Hematopoietic multipotent progenitor cell treated with erythropoietin and hydrocortisone succinate and interleukin-3 and kit ligand, for 17 days (in vitro differentiated cells): ENCODE measurements around the gene NAA50.

Experiments
- DNase-seq: peaks from one replicate; pipeline ENCODE4 v3.0.0-alpha.2; 2015; ENCODE audit warnings: low spot score

The NAA50 gene

DNA sequence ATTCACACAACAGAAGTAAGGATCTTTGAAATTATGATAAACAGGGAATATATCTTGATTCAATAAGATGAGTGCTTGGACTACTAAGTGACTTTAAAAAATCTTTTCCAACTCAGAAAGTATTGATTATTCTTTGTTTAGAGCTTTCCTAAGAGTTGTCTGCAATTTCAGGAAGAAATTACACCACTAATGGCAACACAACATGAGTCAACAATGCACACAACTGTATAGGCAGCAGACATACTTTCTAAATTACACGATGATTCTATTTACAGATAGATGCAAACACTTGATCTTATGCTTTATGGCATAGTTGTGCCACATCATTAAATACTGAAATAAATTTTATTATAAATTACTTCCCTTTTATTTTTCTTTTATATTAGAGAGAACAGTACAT is 4.4 kb downstream of the NAA50 start:
- DNase-seq = no peak

DNA sequence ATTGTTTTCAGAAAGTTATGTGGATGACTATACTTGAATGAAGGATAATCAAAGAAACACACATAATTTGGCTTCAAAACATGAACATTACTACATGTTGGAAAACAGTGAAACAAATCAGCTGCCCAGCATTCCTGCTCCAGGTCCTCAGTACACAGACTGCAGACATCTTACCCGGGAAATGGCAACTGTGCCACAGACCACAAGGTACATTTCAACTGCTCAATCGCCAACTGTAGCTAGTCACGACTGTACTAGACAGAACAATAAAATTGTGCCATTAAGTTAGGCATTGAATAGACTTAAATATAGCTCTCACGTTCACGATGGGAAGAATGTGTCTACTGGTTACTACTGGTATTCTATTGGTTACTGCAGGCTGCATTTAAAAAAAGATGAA is 5.0 kb downstream of the NAA50 start:
- no peak for DNase-seq

DNA sequence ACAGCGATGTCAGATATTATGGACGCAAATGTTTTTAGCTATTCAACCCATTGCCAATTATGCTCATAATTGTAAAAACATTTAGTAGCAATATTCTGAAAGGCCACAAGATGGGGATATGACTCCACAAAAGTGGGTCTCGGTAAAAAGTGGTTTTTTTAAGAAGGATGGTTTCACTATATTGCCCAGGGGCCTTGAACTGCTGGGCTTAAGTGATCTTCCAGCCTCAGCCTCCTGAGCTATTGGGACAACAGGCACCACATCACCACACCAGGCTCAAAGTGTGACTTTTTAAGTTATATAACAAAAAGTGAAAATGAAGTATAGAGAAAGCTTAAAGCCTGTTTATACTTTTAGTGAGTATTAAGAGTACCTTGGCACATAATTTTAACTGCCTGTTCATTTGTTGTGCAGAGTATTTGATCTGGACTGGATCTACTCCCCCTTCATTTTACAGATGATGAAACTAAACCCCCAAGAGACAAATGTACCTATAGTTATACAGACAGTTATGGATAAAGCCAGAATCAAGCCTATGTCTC is 9.4 kb downstream of the NAA50 start:
- DNase-seq = peak; percentile 84

DNA sequence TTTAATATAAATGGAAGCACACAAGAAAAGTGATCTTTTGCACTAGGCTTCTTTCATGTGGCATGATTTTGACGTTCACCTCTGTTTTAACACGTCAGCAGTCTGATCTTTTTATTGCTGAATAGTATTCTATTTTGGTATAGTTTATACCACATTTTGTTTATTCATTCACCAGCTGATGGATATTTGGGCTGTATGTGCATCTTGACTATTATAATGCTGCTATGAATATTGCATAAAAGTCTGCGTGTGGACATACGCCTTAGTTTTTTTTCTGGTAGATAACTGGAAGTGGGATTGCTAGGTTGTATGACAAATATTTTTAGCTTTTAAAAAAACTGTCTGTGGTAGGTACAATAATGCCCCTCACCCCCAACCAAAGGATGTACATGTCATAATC is 14.4 kb downstream of the NAA50 start:
- DNase-seq = no peak

DNA sequence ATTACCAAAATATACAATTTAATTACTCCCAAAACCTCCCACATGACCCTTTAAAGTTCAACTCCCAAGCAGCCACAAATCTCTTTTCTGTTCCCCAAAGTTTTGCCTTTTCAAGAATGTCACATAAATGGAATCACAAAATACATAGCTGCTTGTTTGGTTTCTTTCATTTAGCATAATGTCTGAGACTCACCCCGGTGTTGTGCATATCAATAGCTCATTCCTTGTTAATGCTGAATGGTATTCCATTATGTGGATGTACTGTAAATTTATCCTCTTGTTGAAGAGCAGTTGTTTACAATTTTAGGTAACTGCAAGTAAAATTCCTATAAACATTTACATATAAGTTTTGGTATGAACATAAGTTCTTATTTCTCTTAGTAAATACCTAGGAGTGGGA is 15.5 kb downstream of the NAA50 start:
- DNase-seq = no peak

DNA sequence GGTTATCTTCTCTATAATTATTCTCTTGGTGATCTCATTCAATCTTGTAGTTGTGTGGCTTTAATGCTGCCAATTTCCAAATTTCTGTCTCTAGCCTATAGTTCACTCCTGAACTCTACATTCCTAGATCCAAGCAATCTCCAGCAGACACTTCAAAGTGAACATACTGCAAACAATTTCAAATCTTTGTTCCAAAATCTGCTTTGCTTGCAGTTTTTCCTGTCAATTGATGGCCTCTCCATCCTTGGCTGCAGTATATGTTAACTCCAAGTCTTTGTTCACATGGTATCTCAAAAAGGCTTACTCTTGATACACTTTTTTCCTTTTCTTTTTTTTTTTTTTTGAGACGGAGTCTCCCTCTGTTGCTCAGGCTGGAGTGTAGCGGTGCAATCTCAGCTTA is 17.4 kb downstream of the NAA50 start:
- DNase-seq = no peak

DNA sequence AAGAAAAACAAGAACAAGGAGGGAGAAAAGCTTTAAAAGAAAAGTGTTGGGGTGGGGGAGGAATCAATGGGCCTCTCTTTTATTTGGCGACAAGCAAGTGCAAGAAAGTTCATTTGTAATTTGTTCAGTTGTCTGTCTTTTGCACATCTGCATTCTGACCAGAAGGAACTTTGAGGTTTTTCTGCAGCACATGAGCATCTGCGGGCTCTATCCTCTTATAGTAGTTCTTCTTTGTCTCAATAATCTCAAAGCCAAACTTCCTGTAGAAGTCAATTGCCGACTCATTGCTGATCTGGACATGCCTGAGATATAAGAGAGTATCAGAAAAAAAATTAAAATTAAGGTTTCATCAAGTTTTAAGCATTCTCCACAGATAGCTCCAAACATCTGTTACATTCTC is 24.4 kb downstream of the NAA50 start:
- no peak for DNase-seq

DNA sequence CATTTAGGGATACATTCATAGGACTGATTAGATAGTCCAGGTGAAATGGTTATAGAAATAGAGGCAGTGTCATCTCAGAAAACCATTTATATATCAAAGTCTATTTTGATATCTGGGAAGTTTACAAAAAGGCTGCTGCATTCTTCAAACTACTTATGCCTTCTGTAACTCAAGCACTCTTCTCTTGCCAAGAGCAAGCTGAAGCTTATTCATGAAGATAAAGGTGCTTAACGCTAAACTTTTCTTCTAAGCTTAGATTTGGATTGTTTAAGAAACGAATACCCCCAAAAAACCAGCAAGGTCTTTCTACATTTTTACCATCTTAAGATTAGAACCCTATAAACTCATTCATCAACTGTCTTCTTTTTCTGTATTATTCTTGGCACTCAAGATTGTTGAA is 26.3 kb downstream of the NAA50 start:
- DNase-seq = no peak

DNA sequence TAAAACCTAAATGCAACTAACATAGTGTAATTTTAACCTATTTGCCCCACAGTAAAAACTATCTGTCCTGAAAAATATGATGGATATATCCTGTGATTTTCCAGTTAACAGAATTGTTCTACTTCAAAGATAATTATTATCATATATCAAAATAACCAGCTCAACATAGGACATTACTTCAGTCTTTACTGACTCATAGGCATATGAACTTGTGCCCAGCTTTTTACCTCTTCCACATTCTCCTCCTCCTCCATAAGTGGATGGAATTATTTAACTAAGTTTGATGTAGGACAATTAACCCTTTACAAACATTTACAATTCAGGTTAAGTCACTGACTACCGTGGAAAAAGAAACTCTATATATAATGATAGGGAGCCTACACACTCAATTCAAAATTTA is 26.8 kb downstream of the NAA50 start:
- no peak for DNase-seq

DNA sequence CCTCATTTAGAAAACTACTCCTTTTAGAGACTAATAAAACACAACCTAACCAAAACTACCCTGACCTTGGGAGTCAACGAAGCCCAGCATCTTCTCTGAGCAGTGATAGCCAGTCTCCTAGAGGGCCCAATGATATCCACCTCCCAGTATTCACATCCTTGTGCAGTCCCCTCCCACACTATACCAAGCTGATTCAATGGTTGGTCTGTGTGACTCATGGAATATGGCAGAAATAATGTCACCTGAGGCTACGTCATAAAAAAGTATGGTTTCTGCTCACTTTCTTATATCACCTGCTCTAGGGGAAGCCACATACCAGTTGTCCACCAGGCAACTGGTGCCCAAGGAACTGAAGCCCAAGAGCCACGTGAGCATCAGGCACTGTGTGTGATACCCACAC is 28.2 kb downstream of the NAA50 start:
- no peak for DNase-seq

DNA sequence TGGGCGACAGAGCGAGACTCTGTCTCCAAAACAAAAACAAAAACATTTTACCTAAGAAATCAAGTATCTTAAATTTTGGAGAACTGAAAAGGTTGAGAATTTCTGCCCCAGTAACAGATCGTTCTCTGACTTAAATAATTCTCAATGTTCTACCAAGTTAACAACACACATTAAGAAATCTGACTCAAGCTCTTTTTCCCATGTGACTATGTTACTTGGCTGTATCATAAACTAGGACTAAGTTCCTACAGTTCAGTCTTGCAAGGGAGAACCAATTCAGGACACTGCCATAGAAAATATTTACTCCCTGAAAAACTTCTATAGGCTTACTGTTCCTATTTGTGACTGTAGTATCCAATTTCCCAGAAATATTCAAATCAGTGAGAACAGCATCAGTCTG is 28.7 kb downstream of the NAA50 start:
- DNase-seq = no peak

DNA sequence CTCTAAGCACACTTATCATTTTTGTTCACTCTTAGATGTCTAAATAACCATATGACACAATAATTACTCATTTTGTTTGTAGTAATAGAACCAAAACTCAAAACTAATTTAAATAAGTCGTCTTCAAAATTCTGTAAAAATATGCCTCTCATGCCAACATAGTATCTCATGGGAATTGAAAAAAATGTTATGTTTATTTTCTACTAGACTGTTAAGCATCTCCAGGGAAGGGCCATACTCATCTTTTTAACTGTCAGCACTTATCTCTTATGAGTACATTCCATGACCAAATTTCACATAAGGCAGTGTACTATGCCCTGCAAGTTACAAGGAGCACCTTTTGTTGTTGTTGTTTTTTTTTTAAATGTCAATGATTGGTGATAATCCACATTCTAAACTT is 31.3 kb downstream of the NAA50 start:
- no peak for DNase-seq

DNA sequence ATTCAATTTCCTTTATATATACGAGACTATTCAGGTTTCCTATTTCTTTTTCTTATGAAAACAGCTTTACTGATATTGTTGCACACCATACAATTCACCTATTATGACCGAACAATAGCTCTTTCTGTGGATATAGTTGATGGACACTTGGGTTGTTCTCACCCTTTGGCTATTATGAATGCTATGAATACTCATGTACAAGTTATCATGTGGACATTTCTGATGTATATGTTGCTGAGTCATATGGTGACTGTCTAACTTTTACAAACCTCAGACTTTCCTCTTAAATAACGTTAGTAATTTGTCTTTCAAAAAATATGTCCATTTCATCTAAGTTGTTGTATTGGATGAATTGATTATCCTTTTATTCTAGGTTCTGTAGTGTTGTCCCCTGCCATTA is 33.9 kb downstream of the NAA50 start:
- no peak for DNase-seq

DNA sequence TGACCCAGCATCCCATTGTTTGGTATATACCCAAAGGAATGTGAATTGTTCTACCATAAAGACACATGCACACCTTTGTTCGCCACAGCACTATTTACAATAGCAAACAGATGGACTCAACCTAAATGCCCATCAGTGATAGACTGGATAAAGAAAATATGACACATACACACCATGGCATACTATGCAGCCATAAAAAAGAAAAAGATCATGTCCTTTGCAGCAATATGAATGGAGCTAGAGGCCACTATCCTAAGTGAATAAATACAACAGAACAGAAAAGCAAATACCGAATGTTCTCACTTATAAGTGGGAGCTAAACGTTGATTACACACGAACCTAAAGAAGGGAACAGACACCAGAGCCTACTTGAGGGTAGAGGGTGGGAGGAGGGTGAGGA is 38.2 kb downstream of the NAA50 start:
- DNase-seq = no peak

DNA sequence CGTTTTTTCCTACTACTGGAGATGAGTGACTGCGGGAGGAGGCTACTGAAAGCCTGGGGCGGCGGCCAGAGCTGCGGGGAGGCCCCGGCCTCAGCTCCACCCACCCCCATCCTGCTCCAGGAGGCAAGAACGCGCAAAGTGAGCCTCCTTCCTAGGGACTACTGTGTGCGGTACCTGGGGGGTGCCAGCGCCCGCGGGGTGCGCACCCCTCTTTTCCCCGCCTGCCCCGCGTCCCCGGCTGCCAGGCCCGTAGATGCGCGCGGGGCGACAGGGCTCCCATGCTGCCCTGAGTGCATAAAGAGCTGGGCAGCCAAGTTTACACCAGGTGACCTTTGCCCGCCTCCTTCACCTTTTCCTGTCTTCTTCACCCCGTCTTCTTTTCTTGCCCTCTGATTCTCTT is 47.1 kb downstream of the NAA50 start:
- DNase-seq = no peak

DNA sequence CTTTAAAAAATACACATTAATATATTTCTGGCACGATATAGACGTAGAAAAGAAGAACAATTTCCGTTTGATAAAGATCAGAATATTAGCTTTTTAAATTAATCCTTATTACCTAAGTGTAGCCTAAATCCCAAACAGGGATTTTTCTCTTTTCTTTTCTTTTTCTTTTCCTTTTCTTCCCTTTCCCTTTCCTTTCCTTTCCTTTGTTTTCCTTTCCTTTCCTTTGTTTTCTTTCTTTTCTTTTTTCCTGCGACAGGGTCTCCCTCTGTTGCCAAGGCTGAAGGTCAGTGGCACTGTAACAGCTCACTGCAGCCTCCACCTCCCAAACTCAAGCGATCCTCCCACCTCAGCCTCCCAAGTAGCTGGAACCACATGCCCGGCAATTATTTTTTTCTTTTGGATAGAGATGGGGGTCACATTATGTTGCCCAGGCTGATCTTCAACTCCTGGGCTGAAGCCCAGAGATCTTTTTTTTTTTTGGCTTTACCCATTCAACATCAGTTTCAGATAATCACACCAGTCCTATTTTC is 47.8 kb downstream of the NAA50 start:
- DNase-seq = no peak

DNA sequence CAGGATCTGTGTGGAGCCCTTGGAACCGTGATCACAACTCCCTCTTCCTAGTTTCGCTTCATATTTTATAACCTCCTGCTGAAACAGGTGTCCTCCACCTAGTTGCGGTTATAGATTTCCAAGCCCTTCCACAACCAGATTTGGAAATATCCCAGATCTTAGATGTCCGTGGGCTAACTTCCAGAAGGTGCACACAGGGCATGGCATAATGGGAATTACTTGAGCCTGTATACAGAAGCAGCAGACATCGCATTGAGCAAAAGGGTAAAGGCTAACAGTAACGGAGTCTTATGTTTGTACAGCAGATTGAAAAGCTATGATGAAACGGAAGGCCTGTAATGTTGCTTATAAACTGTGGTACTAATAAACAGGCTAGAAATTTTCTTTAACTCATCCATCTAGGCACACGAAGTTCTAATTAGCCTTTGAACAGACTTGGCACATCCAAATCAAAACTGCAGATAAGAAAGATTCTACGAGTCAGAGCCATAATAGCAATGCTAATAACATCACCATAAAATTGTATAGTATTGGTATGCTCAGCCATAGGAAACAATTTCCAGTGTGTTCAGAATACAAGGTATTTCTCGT is 48.5 kb downstream of the NAA50 start:
- DNase-seq = no peak

DNA sequence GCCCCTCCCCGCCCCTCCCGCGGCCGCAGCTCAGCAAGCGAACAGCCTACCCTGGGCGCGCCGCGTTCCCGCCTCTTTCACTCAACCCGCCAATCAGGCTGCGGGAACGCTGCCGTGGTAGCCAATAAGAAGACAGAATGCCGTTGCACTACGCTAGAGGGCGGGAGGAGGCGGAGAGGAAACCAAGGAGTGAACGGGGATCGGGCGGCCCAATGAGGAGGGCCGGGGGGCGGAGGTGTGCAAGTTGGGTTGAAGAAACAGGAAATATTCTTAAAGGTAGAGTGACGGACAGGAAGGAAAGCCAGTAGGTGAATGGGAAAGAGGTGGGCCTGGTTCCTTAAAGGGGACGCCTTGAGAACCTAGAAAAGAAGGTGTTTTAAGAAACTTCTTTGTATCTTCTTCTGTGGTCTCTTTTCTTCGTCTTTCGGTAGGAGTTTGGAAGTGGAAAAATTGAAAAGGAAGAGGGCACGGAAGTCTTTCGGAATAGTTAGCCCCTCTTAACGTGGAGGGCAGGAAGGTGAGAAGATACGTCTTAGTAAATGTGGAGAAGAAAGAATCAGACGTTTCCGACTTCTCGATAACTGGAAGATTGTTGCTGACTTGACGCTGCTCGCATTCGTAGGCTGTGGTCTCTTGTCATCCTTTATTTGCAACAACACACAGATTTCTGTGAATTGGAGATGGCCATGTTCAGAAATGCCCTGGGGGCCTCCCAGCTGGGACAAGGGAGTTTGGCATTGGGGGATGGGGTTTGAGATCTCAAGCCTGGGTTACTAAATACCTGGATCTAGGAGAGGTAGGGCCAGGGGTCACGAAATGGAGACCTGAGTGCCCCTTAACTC is 49.2 kb downstream of the NAA50 start:
- DNase-seq = peak; percentile 99

DNA sequence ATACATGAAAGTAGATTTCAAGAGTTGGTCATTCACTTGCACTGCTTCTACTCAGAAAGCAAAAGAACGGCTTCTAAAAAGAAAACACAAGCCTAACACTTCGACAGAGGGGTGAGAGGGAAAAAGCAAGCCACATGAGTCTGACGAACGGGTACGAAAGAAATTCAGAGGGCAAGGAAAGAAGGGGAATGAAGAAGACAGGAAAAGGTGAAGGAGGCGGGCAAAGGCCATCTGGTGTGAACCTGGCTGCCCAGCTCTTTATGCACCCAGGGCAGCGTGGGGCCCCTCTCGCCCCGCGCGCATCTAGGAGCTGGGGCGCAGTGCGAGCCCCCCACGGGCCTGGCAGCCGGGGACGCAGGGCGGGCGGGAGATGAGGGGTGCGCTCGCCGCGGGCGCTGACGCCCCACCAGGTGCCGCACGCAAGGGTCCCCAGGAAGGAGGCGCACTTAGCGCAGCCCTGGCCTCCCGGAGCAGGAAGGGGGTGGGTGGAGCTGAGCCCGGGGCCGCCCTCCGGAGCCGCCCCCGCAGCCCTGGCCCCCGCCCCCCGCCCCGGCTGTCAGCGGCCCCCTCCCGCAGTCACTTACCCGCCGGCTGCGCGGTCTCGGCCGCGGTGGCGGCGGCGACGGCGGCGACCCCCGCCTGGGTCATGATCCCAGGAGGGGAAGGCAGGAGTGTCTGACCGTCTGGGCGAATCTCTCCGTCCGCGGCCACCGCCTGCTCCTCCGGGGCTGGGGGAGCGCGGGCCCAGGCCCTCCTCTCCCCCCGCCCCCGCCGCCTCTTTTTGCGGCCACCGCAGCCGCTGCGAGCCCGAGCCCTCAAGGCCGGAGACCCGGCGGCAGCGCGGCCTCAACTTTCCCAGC is 50.0 kb downstream of the NAA50 start, which contains the start of gene USF3:
Gene USF3, minus strand, starts transcription at position 857 of the 860 bp plus-strand sequence. CDS start 21,764 bp downstream, outside the sequence.
- peak; percentile 67 for DNase-seq

DNA sequence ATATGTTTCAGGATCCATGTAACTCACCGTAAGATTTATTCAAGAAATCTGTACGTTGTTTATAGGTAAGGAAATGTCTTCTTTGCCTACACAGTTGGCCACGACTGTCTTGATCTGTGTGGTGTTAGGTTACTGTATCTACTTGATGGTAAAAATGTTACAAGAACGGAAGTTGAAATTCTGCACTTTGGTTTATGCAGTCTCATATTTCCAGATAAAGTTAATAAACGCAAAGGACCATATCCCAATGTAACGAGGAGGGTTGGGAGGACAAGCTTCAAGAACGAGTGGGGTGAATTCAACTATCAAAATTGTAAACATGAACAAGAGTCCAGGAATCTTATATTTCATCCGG is 50.6 kb downstream of the NAA50 start:
- DNase-seq = no peak

DNA sequence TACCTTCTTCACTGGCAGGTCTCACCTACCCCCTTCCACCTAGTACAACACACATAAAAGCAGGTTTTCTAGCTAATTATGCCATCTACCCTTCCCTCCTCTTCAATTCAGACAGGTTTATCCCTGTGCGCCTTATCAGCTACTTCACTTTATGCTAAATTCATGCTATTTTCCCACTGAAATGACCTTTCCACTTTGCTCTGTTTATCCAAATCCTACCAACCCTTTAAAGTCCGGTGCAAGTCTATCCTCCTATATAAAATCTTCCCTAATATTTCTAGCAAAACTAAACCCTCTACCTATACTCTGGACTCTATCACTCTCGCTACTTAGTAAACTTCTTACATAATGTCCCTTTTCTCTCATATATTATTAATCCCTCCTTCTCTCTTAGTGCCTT is 55.6 kb downstream of the NAA50 start:
- no peak for DNase-seq

DNA sequence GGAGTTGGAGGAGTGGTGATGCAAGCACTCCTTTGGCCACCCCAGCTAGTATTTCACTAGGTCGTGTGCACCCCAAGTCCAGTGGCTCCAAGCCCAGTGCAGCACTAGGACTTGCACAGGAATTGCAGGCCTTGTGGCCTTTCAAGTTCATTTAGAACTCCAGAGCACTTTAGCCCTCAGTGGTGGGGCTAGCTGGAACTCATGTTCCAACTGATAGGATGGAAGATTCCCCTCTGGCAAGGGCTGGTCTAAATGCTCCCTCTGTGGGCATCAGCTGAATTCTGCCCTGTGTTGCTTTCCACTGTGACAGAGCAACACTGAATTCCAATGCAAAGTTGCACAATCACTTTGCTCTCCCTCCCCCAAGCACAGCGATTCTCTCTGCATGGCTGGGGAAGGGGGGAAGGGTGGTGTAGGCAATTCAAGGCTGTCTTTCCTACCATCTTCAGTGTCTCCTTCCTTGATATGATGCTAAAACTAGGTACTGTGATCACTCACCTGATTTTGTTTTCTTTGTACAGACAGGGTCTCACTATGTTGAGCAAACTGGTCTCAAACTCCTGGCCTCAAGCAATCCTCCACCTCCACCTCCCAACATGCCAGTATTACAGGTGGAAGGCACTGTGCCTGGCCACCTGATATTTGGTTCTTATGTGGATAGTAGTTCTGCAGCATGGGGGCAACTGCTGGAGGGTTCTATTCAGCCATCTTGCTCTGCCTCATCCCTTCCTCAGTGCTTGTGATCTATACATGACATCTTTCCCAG is 59.9 kb downstream of the NAA50 start:
- no peak for DNase-seq
